Gastroesophageal sphincter (tissue), 4 donors: ENCODE data around the gene TUT4. TPM values are rescaled to one million over a fixed set of nuclear protein-coding genes. Genes with fewer than 3 reads are reported as not detected.

Experiments used
- ATAC-seq: fragments of 150-250 bp; one replicate; pipeline ENCODE4 v1.9.1; 2016; ENCODE audit warnings: mild to moderate bottlenecking, moderate library complexity
- H3K27ac ChIP-seq, 4 donors: fragments of 200-600 bp; sonication (generic) in 3 of 4; 1 replicate in 3 of 4; 2 replicates in 1 of 4; pipeline ENCODE4 v1.5.1; 2016 to 2019
- H3K27me3 ChIP-seq: fragments of 200-600 bp; sonication (generic); one replicate; pipeline ENCODE4 v1.5.1; 2019
- H3K36me3 ChIP-seq, 2 donors: fragments of 200-600 bp; sonication (generic); one replicate each; pipeline ENCODE4 v1.5.1; 2019; ENCODE audit warnings: control low read depth in 1 of 2
- H3K4me1 ChIP-seq, 3 donors: fragments of 200-600 bp; sonication (generic); 1 replicate in 2 of 3; 2 replicates in 1 of 3; pipeline ENCODE4 v1.5.1; 2016 to 2019; ENCODE audit warnings: control low read depth in 2 of 3
- H3K4me3 ChIP-seq, 2 donors: fragments of 200-600 bp; sonication (generic); one replicate each; pipeline ENCODE4 v1.5.1; 2019; ENCODE audit warnings: mild to moderate bottlenecking in 1 of 2, moderate library complexity in 1 of 2
- H3K9me3 ChIP-seq, 3 donors: fragments of 200-600 bp; sonication (generic); one replicate each; pipeline ENCODE4 v1.5.1; 2017 to 2019; ENCODE audit warnings: control low read depth in 2 of 3
- EP300 ChIP-seq: sonication (generic); formaldehyde crosslinking; IDR thresholded peaks from one replicate; pipeline ENCODE4 v1.6.1; 2017; ENCODE audit warnings: antibody characterized with exemption, mild to moderate bottlenecking
- POLR2A ChIP-seq, 2 donors: fragments of 450-650 bp; IDR thresholded peaks; one replicate each; pipeline ENCODE4 v1.6.1; 2017; ENCODE audit warnings: antibody characterized with exemption in 2 of 2, mild to moderate bottlenecking in 2 of 2, moderate library complexity in 1 of 2
- POLR2AphosphoS5 ChIP-seq: sonication (generic); formaldehyde crosslinking; IDR thresholded peaks from one replicate; pipeline ENCODE4 v1.6.1; 2017; ENCODE audit warnings: antibody characterized with exemption
- WGBS, 2 donors: methylation state at CpG; one replicate each; pipeline ENCODE4 v1.1.5; 2018; ENCODE audit warnings: low coverage in 1 of 2; 5-methylcytosine and 5-hydroxymethylcytosine counted together
- total RNA-seq, 4 donors: library from RNA; depleted of rRNA; stranded (reverse); fragments of >200 nt; gene quantifications; one replicate each; pipeline ENCODE4 v1.1.0, GENCODE V29; 2016
- TF ChIP-seq, protein P1 (sequence below), 4 experiments: fragments of 200-600 bp in 2 of 4; fragments of 450-650 bp in 2 of 4; sonication (generic) in 1 of 4; IDR thresholded peaks; one replicate each; pipeline ENCODE4 v1.5.1; 2017 to 2019; ENCODE audit warnings: antibody characterized with exemption in 4 of 4, mild to moderate bottlenecking in 2 of 4, moderate library complexity in 2 of 4

The TUT4 gene
- total RNA-seq, 4 donors from 2014 or later, result 32.3 to 56.5 (median 34.0) TPM

DNA sequence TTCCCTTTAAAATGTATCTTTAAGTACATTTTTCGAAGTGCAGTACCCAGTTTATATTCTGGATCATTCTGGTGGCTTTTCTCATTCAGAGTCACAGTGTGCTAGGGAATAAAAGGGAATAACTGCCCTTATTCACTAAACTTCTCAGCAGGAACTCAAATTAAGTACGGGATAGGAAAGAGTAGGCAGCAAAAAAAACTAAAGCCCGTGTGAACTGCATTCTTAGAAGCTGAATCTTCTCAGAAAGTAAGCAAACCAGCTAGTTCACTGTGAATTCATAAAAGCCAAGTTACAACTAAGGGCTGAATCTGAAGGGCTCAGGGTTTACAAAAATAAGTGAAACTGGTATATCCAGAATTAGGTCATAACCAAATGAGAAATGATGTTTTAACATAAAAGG is 126.5 kb downstream of the TUT4 start:
- no peaks in the 10 kb centered on the region for H3K4me1 ChIP-seq
- H3K4me3 ChIP-seq, result no peak overlapping the region
- no peaks in the 10 kb centered on the region for H3K27me3 ChIP-seq
- TF ChIP-seq POLR2AphosphoS5 (no peak), EP300 (no peak), POLR2A (IDR thresholded peaks at IDR 0.05) (no peak)
- TF ChIP-seq, protein P1, sequence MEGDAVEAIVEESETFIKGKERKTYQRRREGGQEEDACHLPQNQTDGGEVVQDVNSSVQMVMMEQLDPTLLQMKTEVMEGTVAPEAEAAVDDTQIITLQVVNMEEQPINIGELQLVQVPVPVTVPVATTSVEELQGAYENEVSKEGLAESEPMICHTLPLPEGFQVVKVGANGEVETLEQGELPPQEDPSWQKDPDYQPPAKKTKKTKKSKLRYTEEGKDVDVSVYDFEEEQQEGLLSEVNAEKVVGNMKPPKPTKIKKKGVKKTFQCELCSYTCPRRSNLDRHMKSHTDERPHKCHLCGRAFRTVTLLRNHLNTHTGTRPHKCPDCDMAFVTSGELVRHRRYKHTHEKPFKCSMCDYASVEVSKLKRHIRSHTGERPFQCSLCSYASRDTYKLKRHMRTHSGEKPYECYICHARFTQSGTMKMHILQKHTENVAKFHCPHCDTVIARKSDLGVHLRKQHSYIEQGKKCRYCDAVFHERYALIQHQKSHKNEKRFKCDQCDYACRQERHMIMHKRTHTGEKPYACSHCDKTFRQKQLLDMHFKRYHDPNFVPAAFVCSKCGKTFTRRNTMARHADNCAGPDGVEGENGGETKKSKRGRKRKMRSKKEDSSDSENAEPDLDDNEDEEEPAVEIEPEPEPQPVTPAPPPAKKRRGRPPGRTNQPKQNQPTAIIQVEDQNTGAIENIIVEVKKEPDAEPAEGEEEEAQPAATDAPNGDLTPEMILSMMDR (IDR thresholded peaks at IDR 0.05), result no peak
- no peak for ATAC-seq
- peaks cover 0 to 79% of the 10 kb centered on the region in 2 donors for H3K36me3 ChIP-seq
- H3K27ac ChIP-seq, result no peak overlapping the region
- 68 to 76% methylated on average over 3 of the region's 3 CpGs for WGBS, 2 donors
- H3K9me3 ChIP-seq, result no peaks in the 10 kb centered on the region

- H3K27ac ChIP-seq, result no peak overlapping the region
- H3K36me3 ChIP-seq, result peaks cover 0 to 74% of the 10 kb centered on the region in 2 donors
- 86 to 100% methylated on average over 1 of the region's 1 CpG for WGBS, 2 donors
- no peak for ATAC-seq
- H3K4me3 ChIP-seq, result no peak overlapping the region
- H3K27me3 ChIP-seq, result no peaks in the 10 kb centered on the region
- no peaks in the 10 kb centered on the region for H3K9me3 ChIP-seq
- H3K4me1 ChIP-seq, result no peaks in the 10 kb centered on the region
- TF ChIP-seq POLR2A (IDR thresholded peaks at IDR 0.05), result no peak
- no peak for TF ChIP-seq EP300
- TF ChIP-seq, protein P1 (IDR thresholded peaks at IDR 0.05), result no peak
- no peak for TF ChIP-seq POLR2AphosphoS5
Observed at GRCh38 chr1:52424813-52425212, 128.1 kb downstream of the TUT4 start.

DNA sequence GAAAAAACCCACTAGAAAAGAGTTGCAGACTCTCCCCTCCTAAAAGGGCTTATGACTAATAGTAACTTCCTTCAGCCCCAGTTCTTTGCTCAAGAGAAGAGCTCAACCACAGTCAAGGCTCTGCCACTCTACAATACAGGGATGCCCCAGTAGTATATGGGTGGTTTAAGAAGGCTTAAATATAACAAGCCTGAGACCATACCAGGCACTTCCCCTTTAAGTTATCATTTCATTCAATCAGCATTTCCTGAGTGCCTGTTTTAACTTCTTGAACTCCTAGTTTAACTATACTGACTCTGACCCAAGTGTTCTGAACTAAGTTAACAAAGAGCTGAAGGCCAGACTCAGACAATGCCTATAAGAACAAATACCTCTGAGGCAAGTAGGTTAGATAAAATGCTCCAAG is 128.7 kb downstream of the TUT4 start:
- H3K4me1 ChIP-seq, result no peaks in the 10 kb centered on the region
- ATAC-seq, result no peak
- no peaks in the 10 kb centered on the region for H3K27me3 ChIP-seq
- H3K36me3 ChIP-seq, result peaks cover 0 to 74% of the 10 kb centered on the region in 2 donors
- H3K27ac ChIP-seq, result no peak overlapping the region
- no peaks in the 10 kb centered on the region for H3K9me3 ChIP-seq
- TF ChIP-seq, protein P1 (IDR thresholded peaks at IDR 0.05), result no peak
- no peak for TF ChIP-seq POLR2A (IDR thresholded peaks at IDR 0.05)
- TF ChIP-seq POLR2AphosphoS5, result no peak
- no peak for TF ChIP-seq EP300
- H3K4me3 ChIP-seq, result no peak overlapping the region

DNA sequence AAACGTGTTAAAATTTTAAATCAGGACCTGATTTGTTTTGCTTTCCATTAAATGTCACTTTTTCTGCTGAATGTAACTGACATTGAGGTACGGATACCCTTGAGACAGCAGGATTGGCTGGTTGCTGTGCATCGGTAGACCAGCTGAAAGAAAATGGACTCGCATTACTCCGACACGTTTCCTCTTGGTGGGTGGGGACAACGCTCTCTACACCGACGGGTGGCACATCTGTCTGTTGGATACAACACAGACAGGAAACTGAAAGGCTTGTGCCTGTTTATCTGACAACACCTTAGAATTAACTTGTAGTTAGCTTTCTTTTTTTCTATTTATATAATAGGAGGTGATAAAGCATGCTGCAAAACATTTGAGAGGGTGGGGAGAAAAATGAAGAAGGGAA is 129.1 kb downstream of the TUT4 start:
- no peak for ATAC-seq
- Histone ChIP-seq H3K9me3 (no peaks in the 10 kb centered on the region), H3K36me3 (peaks cover 0 to 74% of the 10 kb centered on the region in 2 donors), H3K4me1 (no peaks in the 10 kb centered on the region), H3K27ac (no peak overlapping the region), H3K27me3 (no peaks in the 10 kb centered on the region), H3K4me3 (no peak overlapping the region)
- WGBS, 2 donors, result 60 to 63% methylated on average over 9 of the region's 9 CpGs
- TF ChIP-seq POLR2A (IDR thresholded peaks at IDR 0.05), result no peak
- TF ChIP-seq EP300, result no peak
- no peak for TF ChIP-seq POLR2AphosphoS5
- TF ChIP-seq, protein P1 (IDR thresholded peaks at IDR 0.05), result no peak

GRCh38 chr1:52423055-52423454 is 129.8 kb downstream of the TUT4 start:
- no peaks in the 10 kb centered on the region for H3K9me3 ChIP-seq
- H3K4me1 ChIP-seq, result no peaks in the 10 kb centered on the region
- H3K36me3 ChIP-seq, result peaks cover 0 to 74% of the 10 kb centered on the region in 2 donors
- no peak for ATAC-seq
- H3K27ac ChIP-seq, result no peak overlapping the region
- no peak for TF ChIP-seq POLR2AphosphoS5
- no peak for TF ChIP-seq POLR2A (IDR thresholded peaks at IDR 0.05)
- TF ChIP-seq, protein P1 (IDR thresholded peaks at IDR 0.05), result no peak
- TF ChIP-seq EP300, result no peak
- no peaks in the 10 kb centered on the region for H3K27me3 ChIP-seq
- WGBS, 2 donors, result 91 to 97% methylated on average over 2 of the region's 2 CpGs
- H3K4me3 ChIP-seq, result no peak overlapping the region
